HG02885 (cell line): ENCODE data around the gene FGF8.

Experiments
- ATAC-seq: cut with Tn5 transposase; IDR thresholded peaks from one replicate; pipeline ENCODE4 v1.9.1; 2021; ENCODE audit warnings: mild to moderate bottlenecking; ENCODE audit not compliant: unreplicated experiment, poor library complexity

The FGF8 gene

GRCh38 chr10:101744267-101744666, 31.6 kb downstream of the FGF8 start:
- ATAC-seq = no peak

- ATAC-seq = no peak
Measured at GRCh38 chr10:101741938-101742337, 34.0 kb downstream of the FGF8 start.

- ATAC-seq = no peak
Measured at GRCh38 chr10:101736666-101737065, 39.2 kb downstream of the FGF8 start.

- no peak for ATAC-seq
Measured at GRCh38 chr10:101732096-101732495, 43.8 kb downstream of the FGF8 start.

- no peak for ATAC-seq
Measured at GRCh38 chr10:101726115-101726387, 49.9 kb downstream of the FGF8 start.

- ATAC-seq = no peak
Measured at GRCh38 chr10:101725296-101726114, 50.4 kb downstream of the FGF8 start.

GRCh38 chr10:101724446-101724845, 51.5 kb downstream of the FGF8 start:
- ATAC-seq = no peak

GRCh38 chr10:101723176-101723575, 52.7 kb downstream of the FGF8 start:
- ATAC-seq = no peak

- no peak for ATAC-seq
Measured at GRCh38 chr10:101721806-101722205, 54.1 kb downstream of the FGF8 start.

- ATAC-seq = no peak
Measured at GRCh38 chr10:101720606-101721230, 55.2 kb downstream of the FGF8 start.
